Ovary (tissue), 3 donors: ENCODE results near the gene SCEL.

Source experiments
- EP300 ChIP-seq: sonication (generic); formaldehyde crosslinking; IDR thresholded peaks from one replicate; pipeline ENCODE4 v1.6.1; 2017; ENCODE audit warnings: antibody characterized with exemption
- POLR2A ChIP-seq: fragments of 450-650 bp; IDR thresholded peaks from one replicate; pipeline ENCODE4 v1.6.1; 2017; ENCODE audit warnings: antibody characterized with exemption, mild to moderate bottlenecking, moderate library complexity
- TF ChIP-seq, protein P1 (sequence below), 3 donors: fragments of 450-650 bp in 2 of 3; fragments of 200-600 bp in 1 of 3; IDR thresholded peaks; one replicate each; pipeline versions ENCODE4 v1.5.1 to v1.8.0; 2016 to 2022; ENCODE audit warnings: antibody characterized with exemption in 3 of 3, mild to moderate bottlenecking in 1 of 3
- donor health status: DM: no; HTN: no; CAD: no.

DNA sequence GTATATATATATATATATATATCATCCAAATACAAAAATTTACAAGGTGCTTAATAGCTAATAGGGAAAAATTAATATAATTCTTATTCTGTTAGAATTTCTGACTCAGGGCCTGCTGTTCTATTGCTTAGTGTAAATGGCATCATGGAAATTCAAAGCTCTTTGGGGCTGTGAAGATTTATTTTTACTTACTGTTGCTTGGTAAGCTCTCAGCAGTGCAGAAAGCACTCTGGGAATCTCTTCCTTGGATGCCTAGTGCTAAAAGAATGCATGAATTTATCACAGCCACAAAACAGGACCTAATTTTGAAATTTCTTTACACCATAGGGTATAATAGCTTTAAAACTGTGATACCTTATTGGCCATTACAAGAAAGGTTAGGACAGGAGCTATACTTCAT lies 92.7 kb downstream of the SCEL start:
- TF ChIP-seq, protein P1, sequence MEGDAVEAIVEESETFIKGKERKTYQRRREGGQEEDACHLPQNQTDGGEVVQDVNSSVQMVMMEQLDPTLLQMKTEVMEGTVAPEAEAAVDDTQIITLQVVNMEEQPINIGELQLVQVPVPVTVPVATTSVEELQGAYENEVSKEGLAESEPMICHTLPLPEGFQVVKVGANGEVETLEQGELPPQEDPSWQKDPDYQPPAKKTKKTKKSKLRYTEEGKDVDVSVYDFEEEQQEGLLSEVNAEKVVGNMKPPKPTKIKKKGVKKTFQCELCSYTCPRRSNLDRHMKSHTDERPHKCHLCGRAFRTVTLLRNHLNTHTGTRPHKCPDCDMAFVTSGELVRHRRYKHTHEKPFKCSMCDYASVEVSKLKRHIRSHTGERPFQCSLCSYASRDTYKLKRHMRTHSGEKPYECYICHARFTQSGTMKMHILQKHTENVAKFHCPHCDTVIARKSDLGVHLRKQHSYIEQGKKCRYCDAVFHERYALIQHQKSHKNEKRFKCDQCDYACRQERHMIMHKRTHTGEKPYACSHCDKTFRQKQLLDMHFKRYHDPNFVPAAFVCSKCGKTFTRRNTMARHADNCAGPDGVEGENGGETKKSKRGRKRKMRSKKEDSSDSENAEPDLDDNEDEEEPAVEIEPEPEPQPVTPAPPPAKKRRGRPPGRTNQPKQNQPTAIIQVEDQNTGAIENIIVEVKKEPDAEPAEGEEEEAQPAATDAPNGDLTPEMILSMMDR (IDR thresholded peaks at IDR 0.05), result no peak
- TF ChIP-seq POLR2A (no peak), EP300 (no peak)
